ENCODE measurements around the gene FHIT. TPM values are rescaled to one million over a fixed set of nuclear protein-coding genes. Genes with fewer than 3 reads are reported as not detected.

FHIT gene
- total RNA-seq, 4 donors from 2014 or later, result 0.72 to 5.2 (median 2.1) TPM

DNA sequence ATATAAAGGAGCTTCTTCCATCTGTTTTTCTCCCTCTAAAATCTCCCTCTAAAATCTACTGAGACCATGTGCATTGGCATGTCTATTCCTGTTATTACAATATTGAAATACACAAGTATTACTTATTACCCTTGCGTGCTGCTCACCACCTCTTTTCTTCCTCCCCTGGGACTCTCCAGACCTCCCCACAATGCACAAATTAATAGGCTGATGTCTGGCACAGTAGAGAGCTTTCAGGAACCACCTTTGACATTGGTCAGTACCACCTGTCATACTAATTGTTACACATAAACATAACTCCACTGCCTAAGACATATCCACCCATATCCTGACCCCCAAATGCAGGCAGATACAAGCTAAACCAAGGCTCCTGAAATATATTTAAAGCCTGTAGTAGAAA lies 722.6 kb downstream of the FHIT start:
- H3K9me3 ChIP-seq, result no peaks in the 10 kb centered on the region
- no peaks in the 10 kb centered on the region for H3K27me3 ChIP-seq
- in situ Hi-C loops (cut with MboI; ENCODE audit: low sequenced_read_pairs in 4 of 4) (no loop called here), intact Hi-C loops (cut with DNase I; ENCODE audit: low total_unique reads) (no loop called here)
- no peak overlapping the region for H3K27ac ChIP-seq
- TF ChIP-seq POLR2A (IDR thresholded peaks at IDR 0.05), result no peak
- TF ChIP-seq, protein P1, sequence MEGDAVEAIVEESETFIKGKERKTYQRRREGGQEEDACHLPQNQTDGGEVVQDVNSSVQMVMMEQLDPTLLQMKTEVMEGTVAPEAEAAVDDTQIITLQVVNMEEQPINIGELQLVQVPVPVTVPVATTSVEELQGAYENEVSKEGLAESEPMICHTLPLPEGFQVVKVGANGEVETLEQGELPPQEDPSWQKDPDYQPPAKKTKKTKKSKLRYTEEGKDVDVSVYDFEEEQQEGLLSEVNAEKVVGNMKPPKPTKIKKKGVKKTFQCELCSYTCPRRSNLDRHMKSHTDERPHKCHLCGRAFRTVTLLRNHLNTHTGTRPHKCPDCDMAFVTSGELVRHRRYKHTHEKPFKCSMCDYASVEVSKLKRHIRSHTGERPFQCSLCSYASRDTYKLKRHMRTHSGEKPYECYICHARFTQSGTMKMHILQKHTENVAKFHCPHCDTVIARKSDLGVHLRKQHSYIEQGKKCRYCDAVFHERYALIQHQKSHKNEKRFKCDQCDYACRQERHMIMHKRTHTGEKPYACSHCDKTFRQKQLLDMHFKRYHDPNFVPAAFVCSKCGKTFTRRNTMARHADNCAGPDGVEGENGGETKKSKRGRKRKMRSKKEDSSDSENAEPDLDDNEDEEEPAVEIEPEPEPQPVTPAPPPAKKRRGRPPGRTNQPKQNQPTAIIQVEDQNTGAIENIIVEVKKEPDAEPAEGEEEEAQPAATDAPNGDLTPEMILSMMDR (IDR thresholded peaks at IDR 0.05 in 4 of 5, conservative IDR thresholded peaks at IDR 0.05 in 1 of 5), result no peak
- DNase-seq, result no peak
- no peak overlapping the region for H3K4me3 ChIP-seq
- no peak for ATAC-seq
- no peaks in the 10 kb centered on the region for H3K4me1 ChIP-seq
- no peaks in the 10 kb centered on the region for H3K36me3 ChIP-seq

GRCh38 chr3:60523536-60523935 lies 727.7 kb downstream of the FHIT start:
- TF ChIP-seq, protein P1 (IDR thresholded peaks at IDR 0.05 in 4 of 5, conservative IDR thresholded peaks at IDR 0.05 in 1 of 5), result no peak
- TF ChIP-seq POLR2A (IDR thresholded peaks at IDR 0.05), result no peak
- Histone ChIP-seq H3K27ac (no peak overlapping the region), H3K27me3 (no peaks in the 10 kb centered on the region), H3K9me3 (no peaks in the 10 kb centered on the region), H3K4me1 (no peaks in the 10 kb centered on the region), H3K36me3 (no peaks in the 10 kb centered on the region), H3K4me3 (no peak overlapping the region)
- intact Hi-C loops (cut with DNase I; ENCODE audit: low total_unique reads) (no loop called here), in situ Hi-C loops (cut with MboI; ENCODE audit: low sequenced_read_pairs in 4 of 4) (no loop called here)
- no peak for ATAC-seq
- no peak for DNase-seq

GRCh38 chr3:60517134-60517533 lies 734.1 kb downstream of the FHIT start:
- no peaks in the 10 kb centered on the region for H3K4me1 ChIP-seq
- H3K4me3 ChIP-seq, result no peak overlapping the region
- H3K36me3 ChIP-seq, result no peaks in the 10 kb centered on the region
- in situ Hi-C loops (cut with MboI; ENCODE audit: low sequenced_read_pairs in 4 of 4), result no loop called here
- TF ChIP-seq, protein P1 (IDR thresholded peaks at IDR 0.05 in 4 of 5, conservative IDR thresholded peaks at IDR 0.05 in 1 of 5), result no peak
- no peak for TF ChIP-seq POLR2A (IDR thresholded peaks at IDR 0.05)
- no peak for ATAC-seq
- no peak for DNase-seq
- intact Hi-C loops (cut with DNase I; ENCODE audit: low total_unique reads), result no loop called here
- no peak overlapping the region for H3K27ac ChIP-seq
- no peaks in the 10 kb centered on the region for H3K9me3 ChIP-seq
- no peaks in the 10 kb centered on the region for H3K27me3 ChIP-seq

DNA sequence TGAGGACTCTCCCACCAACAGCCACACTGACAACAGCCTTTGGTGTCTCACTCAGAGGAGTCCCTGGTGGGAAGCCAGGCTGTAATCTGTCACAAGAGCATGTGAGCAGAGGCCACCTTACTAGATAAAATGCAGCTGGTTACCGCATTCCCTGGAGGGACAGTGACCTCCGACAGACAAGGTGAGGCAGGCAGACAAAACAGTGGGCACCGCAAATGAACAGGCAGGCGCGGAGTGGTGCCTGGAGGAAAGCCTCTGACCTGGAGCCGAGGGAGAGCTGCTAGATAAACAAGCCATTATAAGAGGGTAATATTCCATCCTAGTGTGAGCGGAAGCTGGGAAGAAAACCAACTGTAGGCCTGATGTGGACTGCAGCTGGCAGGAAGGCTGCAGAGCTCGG lies 736.4 kb downstream of the FHIT start:
- DNase-seq (no peak), ATAC-seq (no peak)
- H3K27ac ChIP-seq, result no peak overlapping the region
- in situ Hi-C loops (cut with MboI; ENCODE audit: low sequenced_read_pairs in 4 of 4), result no loop called here
- H3K4me3 ChIP-seq, result no peak overlapping the region
- intact Hi-C loops (cut with DNase I; ENCODE audit: low total_unique reads), result no loop called here
- TF ChIP-seq POLR2A (IDR thresholded peaks at IDR 0.05), result no peak
- TF ChIP-seq, protein P1 (IDR thresholded peaks at IDR 0.05 in 4 of 5, conservative IDR thresholded peaks at IDR 0.05 in 1 of 5), result no peak
- H3K27me3 ChIP-seq, result no peaks in the 10 kb centered on the region
- H3K36me3 ChIP-seq, result no peaks in the 10 kb centered on the region
- no peaks in the 10 kb centered on the region for H3K4me1 ChIP-seq
- no peaks in the 10 kb centered on the region for H3K9me3 ChIP-seq

- intact Hi-C loops (cut with DNase I; ENCODE audit: low total_unique reads), result no loop called here
Measured at GRCh38 chr3:60514085-60514649, 737.1 kb downstream of the FHIT start.

More at GRCh38 chr3:60514085-60514649, 737.1 kb downstream of the FHIT start:
- H3K4me3 ChIP-seq, result no peak overlapping the region
- H3K4me1 ChIP-seq, result no peaks in the 10 kb centered on the region
- no peak overlapping the region for H3K27ac ChIP-seq
- in situ Hi-C loops (cut with MboI; ENCODE audit: low sequenced_read_pairs in 4 of 4), result no loop called here
- TF ChIP-seq, protein P1 (IDR thresholded peaks at IDR 0.05 in 4 of 5, conservative IDR thresholded peaks at IDR 0.05 in 1 of 5), result no peak
- no peak for TF ChIP-seq POLR2A (IDR thresholded peaks at IDR 0.05)
- DNase-seq (no peak), ATAC-seq (no peak)
- H3K27me3 ChIP-seq, result no peaks in the 10 kb centered on the region
- H3K9me3 ChIP-seq, result no peaks in the 10 kb centered on the region
- H3K36me3 ChIP-seq, result no peaks in the 10 kb centered on the region
